C4-2B (cell line): ENCODE results near the gene FLRT1.

Experiments used
- CTCF ChIP-seq: fragments of 450-650 bp; conservative IDR thresholded peaks from 2 replicates; pipeline ENCODE4 v1.5.1; 2017; ENCODE audit warnings: mild to moderate bottlenecking
- ZFX ChIP-seq: fragments of 450-650 bp; IDR thresholded peaks from 2 replicates; pipeline ENCODE4 v1.6.1; 2017

DNA sequence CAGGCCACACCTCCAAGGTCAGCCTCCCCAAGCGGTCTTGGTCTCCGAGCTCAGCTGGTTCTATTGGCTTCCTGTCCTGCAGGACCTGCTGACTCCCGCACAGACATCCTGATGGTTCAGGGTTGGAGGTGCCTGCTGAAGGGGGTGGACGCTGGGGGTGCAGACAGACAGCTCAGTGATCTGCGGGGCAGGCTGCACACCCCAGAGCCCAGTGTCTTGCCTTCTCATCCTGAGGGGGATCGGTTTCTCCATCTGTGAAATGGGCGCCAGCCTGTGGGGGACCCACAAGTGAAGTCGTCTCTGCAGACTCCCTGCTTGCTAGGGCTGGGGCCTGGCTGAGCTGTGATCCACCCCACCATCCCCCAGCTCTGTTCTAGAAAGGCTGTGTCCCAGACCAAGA is 13.8 kb downstream of the FLRT1 start:
- TF ChIP-seq CTCF, result no peak
- TF ChIP-seq ZFX, result no peak
